GM18909 (cell line): ENCODE results near the gene KAT6B.
"Not testable (repeated sequence)": the region's sequence is repeated elsewhere in the genome, so short reads cannot be mapped to it uniquely, and the experiment has no call there.

Experiments
- ATAC-seq: cut with Tn5 transposase; IDR thresholded peaks from one replicate; pipeline ENCODE4 v1.9.1; 2021; ENCODE audit warnings: mild to moderate bottlenecking; ENCODE audit not compliant: unreplicated experiment, poor library complexity

Gene KAT6B

GRCh38 chr10:74826142-74827044, at the start of gene KAT6B:
TSS of gene KAT6B (plus strand) at chr10:74826600. CDS start at chr10:74842858, 16,258 bp downstream.
- peak; percentile 90 for ATAC-seq

GRCh38 chr10:74778436-74779094, 47.8 kb upstream of the KAT6B start:
- ATAC-seq = no peak

DNA sequence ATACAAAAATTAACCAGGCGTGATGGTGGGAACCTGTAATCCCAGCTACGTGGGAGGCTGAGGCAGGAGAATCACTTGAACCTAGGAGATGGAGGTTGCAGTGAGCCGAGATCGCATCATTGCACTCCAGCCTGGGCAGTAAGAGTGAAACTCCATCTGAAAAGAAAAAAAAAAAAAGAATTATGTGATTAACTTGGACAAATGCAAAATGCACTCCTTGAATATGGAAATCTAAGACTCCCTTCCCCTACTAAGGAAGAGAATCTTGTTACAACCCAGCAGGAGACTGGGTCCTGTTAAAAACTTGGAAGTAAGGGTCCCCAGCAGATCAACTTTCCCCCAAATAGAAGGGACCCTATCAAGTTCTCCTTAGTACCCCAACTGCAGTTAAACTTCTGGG, 44.5 kb upstream of the KAT6B start:
- not testable (repeated sequence) for ATAC-seq

DNA sequence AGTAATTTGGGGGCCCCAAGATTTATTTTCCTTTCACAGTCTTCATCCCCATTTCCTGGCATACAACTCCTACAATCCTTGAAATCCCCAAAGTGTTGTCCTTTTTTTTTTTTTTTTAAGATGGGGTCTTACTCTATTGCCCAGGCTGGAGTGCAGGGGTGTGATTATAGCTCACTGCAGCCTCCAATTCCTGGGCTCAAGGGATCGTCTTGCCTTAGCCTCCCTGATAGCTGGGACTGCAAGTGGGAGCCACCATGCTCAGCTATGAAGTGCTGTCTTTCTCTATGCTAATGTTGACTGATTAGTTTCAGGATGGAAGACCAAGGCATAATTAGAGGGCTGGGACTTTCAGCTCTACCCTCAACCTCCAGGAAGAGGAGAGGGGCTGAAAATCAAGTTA, 41.9 kb upstream of the KAT6B start:
- ATAC-seq = no peak

DNA sequence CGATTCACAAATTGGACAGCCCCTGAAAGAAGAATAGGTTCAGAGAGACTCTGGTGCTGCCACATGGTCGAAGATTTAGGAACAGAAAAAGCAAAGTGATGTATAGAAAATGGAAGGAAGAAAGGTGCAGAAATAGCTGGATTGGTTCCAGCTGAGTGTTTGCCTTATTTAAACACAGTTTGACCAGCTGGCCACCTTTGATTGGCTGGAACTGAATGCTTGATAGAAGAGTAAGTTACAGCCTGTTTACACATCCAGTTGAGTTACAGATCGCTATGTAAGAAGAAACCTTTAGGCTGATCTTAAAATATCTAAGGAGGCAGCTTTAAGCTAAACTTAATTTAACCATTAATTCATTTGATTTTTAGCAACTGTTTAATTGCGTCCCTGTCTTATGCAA, 40.3 kb upstream of the KAT6B start:
- no peak for ATAC-seq

- no peak for ATAC-seq
Observed at GRCh38 chr10:74787457-74787856, 38.9 kb upstream of the KAT6B start.

DNA sequence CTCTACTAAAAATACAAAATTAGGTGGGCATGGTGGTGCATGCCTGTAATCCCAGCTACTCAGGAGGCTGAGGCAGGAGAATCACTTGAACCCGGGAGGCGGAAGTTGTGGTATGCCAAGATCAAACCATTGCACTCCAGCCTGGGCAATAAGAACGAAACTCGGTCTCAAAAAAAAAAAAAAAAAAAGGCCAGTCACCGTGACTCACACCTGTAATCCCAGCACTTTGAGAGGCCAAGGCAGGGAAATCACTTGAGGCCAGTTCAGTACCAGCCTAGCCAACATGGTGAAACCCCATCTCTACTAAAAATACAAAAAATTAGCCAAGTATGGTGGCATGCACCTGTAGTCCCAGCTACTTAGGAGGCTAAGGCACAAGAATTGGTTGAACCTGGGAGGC, 34.4 kb upstream of the KAT6B start:
- not testable (repeated sequence) for ATAC-seq

DNA sequence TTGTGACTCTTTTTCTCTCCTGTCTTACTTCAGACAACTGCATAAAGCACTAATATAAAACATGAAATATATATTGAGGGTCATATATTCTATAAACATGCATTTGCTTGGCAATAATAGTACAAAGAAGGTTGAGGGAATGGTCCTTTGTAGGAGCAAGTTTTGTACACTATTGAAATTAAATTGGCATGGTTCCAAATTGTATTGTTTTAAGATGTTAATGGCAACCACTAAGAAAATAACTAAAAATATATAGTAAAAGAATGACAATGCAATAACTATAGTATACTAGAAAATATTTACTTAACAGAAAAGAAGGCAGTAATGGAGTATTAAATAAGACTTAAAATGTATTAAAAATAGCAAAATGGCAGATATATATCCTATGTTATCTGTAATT, 33.7 kb upstream of the KAT6B start:
- ATAC-seq = no peak

GRCh38 chr10:74793240-74793639, 33.2 kb upstream of the KAT6B start:
- not testable (repeated sequence) for ATAC-seq

DNA sequence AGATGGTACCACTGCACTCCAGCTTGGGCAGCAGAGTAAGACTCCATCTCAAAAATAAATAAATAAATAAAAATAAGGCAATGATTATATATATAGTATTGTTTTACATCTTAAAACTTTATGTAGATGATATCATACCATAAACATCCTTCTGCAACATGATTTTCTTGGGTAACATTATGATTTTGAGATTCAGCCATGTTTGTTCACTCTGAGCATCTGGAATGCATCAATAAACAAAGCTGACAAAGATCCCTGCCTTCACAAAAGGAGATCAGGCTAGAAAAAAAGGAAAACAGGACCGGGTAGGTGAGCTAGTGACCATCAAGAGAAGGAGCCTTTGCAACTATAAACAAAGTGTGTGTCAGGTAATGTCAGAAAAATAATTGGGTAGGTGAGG, 31.9 kb upstream of the KAT6B start:
- no peak for ATAC-seq

- ATAC-seq = no peak
Observed at GRCh38 chr10:74797550-74797949, 28.9 kb upstream of the KAT6B start.

DNA sequence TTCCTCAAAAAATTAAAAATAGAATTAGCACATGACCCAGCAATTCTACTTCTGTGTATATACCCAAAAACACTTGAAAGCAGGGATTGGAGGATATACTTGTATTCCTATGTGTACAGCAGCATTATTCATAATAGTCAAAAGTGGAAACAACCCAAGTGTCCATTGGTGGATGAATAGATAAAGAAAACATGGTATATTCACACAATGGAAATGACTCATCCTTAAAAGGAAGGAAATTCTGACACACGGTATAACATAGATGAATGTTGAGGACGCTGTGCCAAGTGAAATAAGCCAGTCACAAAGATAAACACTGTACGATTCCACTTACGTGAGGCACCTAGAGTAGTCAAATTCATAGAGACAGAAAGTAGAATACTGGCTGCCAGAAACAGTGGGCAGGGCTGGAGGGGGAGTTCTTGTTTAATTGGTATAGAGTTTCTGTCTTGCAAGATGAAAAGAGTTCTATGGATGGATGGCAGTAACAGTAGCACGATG, 26.6 kb upstream of the KAT6B start:
- ATAC-seq = no peak

DNA sequence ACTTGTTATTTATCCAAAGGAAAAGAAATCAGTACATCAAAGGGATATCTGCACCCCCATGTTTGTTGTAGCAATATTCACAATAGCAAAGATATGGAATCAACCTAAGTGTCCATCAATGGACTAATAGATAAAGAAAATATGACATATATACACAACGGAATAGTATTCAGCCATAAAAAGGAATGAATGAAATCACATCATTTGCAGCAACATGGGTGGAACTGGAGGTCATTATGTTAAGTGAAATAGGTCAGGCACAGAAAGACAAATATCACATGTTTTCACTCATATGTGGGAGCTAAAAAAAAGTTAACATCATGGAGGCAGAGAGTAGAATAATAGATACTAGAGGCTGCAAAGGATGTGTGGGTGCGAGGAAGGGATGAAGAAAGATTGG, 25.0 kb upstream of the KAT6B start:
- no peak for ATAC-seq

DNA sequence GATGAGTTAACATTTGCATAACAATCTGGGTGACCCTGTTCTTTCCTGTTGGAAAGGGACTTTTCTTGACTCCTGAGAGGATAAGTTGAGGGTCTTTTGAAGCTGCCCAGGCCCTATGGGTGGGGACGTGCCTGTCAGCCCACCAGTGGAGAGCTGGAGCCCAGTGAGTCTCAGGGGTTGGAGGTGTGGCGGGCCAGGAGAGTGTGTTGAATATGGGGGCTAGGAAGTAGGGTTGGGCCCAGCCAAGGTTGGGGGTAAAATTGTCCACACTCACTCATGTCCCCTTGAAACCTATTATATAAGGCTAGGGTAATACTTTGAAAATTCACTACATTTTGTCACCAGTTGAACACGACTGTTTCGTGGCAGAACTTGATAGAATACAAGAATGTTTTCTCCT, 17.9 kb upstream of the KAT6B start:
- no peak for ATAC-seq

GRCh38 chr10:74810087-74810486, 16.3 kb upstream of the KAT6B start:
- no peak for ATAC-seq

DNA sequence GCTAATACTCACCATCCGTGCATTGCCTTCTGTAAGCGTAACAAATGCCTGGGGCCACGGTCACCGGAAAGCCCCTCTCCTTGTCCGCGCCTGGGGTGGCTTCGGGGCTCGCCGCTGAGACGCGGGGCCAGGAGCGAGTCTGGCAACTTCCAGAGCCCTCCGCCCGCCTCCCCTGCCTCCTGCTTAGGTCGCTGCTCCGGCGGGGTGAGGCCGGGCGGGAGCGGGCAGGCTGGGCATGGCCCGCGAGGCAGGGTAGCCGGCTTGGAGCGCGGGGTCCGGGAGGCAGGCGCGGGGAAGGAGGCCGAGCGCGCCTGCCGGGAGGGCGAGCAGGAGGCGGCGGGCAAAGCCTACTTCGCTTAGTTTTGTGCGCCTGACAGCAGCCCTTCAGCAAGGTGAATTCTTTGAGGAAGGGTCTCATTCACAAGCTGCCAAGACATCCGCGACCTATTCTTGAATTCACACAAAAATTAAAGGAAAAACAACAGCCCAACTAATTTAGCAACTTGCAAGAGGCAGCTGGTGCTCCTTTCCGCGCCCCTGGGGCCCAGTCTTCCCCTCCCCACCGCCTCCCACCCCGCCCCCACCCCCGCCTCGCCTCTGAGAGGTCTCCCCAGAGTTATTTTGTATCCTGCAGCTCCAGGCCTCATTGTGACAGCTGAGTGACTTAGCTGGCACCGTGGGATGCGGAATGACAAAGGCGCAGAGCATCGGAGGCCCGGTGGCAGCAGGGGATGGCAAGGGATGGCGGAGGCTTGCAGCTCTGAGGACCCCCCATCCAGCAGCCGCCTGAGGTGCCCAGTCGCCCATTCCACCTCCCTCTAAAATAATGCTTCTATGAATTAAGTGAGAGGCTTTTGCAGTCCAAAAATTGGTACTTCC, 12.8 kb upstream of the KAT6B start:
- no peak for ATAC-seq

- no peak for ATAC-seq
Observed at GRCh38 chr10:74814797-74815196, 11.6 kb upstream of the KAT6B start.

DNA sequence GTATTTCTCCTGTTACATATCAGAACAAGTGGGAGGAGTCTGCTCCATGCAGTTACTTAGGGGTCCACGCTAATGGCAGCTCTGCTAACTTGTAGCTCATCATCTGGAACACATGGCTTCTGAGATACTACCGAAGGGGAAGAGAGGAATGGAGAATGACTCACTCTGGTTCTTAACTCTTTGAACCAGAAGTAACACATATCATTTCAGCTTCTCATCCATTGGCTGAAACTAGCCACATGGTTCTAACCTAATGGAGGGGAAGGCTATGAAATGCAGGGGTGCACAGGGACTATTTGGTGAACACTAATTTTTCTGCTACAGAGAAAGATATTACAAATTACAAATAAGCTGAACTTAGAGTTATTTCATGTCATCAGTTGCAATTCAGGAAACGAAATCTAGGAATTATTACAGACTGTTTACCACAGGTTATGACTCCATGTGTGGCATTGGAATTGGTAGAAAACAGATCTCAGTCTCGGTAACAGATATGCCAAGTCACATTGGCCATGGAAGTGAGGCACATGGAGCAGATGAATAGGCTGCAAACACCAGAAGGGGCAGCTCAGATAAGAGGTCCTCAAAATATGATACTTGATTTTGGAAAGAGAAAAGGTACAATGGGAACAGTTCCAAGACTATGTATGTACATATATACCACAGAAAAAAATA, 9.4 kb upstream of the KAT6B start:
- no peak for ATAC-seq

DNA sequence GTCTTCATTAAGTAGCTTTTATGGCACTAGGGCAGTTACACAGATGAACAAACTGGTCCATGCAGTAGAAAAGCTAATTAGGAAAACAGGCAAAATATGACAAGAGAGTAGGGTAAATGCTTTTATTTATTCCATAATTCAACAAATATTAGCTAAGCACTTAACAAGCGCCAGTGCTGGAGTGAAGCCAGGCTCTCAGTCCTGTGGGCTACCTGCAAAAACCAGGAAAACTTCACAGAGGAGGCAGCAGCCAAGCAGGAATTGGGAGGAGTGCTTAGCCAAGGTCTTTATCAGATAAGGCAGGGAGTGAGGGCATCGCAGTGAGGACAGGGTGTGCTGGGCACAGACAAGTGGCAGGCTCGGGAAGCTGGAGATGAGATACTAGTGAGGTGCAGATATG, 4.9 kb upstream of the KAT6B start:
- ATAC-seq = no peak

DNA sequence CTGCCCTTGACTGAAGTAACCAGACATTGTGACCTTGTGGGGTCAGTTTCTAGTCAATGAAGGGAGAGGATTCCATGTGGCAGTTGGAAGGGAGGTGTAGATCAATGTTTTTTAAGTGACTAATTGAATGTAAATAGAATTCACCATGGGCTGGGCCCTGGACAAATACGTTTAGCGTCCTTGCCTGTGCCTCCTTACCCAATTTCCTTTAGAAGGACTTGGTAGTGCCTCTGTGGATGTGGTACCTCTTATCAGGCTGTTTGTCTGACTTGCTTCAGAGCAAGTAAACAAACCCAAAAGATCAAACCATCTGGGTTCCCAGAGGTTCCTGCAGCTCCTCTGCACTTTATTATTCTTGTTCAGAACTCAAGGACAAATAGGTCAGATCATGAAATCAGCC, 4.3 kb upstream of the KAT6B start:
- no peak for ATAC-seq
